Measurements from ENCODE around the gene PRKCB.

DNA sequence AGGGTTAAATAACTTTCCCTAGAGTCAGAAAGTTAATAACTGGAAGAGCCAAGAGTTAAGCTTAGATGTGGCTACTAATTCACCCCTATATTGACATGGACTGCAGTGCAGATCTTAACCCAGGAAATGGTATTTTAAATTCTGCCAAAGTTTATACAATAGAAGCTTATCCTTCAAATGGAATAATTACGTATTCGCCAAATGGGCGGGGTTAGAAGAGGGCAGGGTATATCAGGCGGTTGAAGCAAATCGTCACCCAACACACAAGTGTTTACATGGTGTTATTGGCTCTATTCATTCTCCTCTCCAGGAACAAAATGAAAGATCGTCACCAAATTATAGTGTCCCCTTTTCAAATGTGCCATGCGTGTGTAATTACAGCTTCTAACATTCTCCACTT lies 182.7 kb downstream of the PRKCB start:
- TF ChIP-seq POLR2AphosphoS5 (IDR thresholded peaks at IDR 0.05; ENCODE audit: low read depth, low read length) (no peak), TAF1 (IDR thresholded peaks at IDR 0.05; ENCODE audit: borderline replicate concordance, low read depth, low read length) (no peak)
